OCI-LY3 (cell line): Measurements from ENCODE around the gene GCM1.

ENCODE experiments used
- H2AFZ ChIP-seq: fragments of 200-600, 300-600 bp; shearing (Covaris generic); 2 replicates; pipeline ENCODE4 v1.6.0; 2014; ENCODE audit warnings: antibody characterized with exemption, low read depth, low read length
- H3K27ac ChIP-seq: fragments of 200-600, 300-600 bp; sonication (generic); 2 replicates; pipeline ENCODE4 v1.5.1; 2014; ENCODE audit warnings: mild to moderate bottlenecking, low read length, moderate library complexity, mixed read lengths
- H3K27me3 ChIP-seq: fragments of 200-600, 300-600 bp; sonication (generic); 2 replicates; pipeline ENCODE4 v1.6.1; 2014; ENCODE audit warnings: low read depth, low read length, mixed read lengths
- H3K36me3 ChIP-seq: fragments of 200-600, 300-600 bp; sonication (generic); replicated peaks from 2 replicates; pipeline ENCODE3; 2014; ENCODE audit warnings: low read depth, low read length, mixed read lengths
- H3K4me1 ChIP-seq: fragments of 300-600, 200-600 bp; sonication (generic); 2 replicates; pipeline ENCODE4 v1.6.1; 2014; ENCODE audit warnings: low read length, mixed read lengths
- H3K4me2 ChIP-seq: fragments of 200-600, 300-600 bp; sonication (generic); 2 replicates; pipeline ENCODE4 v1.6.1; 2014; ENCODE audit warnings: low read length, mixed read lengths
- H3K4me3 ChIP-seq: fragments of 300-600, 200-600 bp; sonication (generic); 2 replicates; pipeline ENCODE4 v1.5.1; 2014; ENCODE audit warnings: antibody characterized with exemption, mild to moderate bottlenecking, low read length, moderate library complexity
- H3K79me2 ChIP-seq: fragments of 300-600, 200-600 bp; shearing (Covaris generic); 2 replicates; pipeline ENCODE4 v1.6.1; 2014; ENCODE audit warnings: mild to moderate bottlenecking, low read length, mixed read lengths
- H3K9ac ChIP-seq: fragments of 300-600, 200-600 bp; shearing (Covaris generic); 2 replicates; pipeline ENCODE4 v1.6.0; 2014; ENCODE audit warnings: mild to moderate bottlenecking, low read length, moderate library complexity
- H3K9me3 ChIP-seq: fragments of 200-600, 300-600 bp; shearing (Covaris generic); 2 replicates; pipeline ENCODE4 v1.6.1; 2014; ENCODE audit warnings: low read length, mixed read lengths; ENCODE audit not compliant: insufficient read depth
- H4K20me1 ChIP-seq: fragments of 200-600, 300-600 bp; sonication (generic); 2 replicates; pipeline ENCODE4 v1.6.1; 2016; ENCODE audit warnings: low read length, mixed read lengths; ENCODE audit not compliant: insufficient read depth
- EZH2phosphoT487 ChIP-seq: fragments of 200-600 bp; shearing (Covaris generic); IDR thresholded peaks from 2 replicates; pipeline ENCODE4 v1.6.1; 2018; ENCODE audit warnings: antibody characterized with exemption, mixed run types, low read depth
- TF ChIP-seq, protein P1 (sequence below): fragments of 200-600, 300-600 bp; sonication (generic); IDR thresholded peaks from 2 replicates; pipeline ENCODE4 v1.5.1; 2014; ENCODE audit warnings: antibody characterized with exemption, low read length, low read depth

Gene GCM1

GRCh38 chr6:53124131-53124800, 24.4 kb downstream of the GCM1 start:
- H2AFZ ChIP-seq: no peak overlapping the region
- H3K4me3 ChIP-seq: no peak overlapping the region
- no peaks in the 10 kb centered on the region for H3K36me3 ChIP-seq
- no peak overlapping the region for H3K9ac ChIP-seq
- H3K4me1 ChIP-seq: no peaks in the 10 kb centered on the region
- no peak overlapping the region for H3K4me2 ChIP-seq
- no peaks in the 10 kb centered on the region for H4K20me1 ChIP-seq
- no peak for TF ChIP-seq EZH2phosphoT487
- TF ChIP-seq, protein P1, sequence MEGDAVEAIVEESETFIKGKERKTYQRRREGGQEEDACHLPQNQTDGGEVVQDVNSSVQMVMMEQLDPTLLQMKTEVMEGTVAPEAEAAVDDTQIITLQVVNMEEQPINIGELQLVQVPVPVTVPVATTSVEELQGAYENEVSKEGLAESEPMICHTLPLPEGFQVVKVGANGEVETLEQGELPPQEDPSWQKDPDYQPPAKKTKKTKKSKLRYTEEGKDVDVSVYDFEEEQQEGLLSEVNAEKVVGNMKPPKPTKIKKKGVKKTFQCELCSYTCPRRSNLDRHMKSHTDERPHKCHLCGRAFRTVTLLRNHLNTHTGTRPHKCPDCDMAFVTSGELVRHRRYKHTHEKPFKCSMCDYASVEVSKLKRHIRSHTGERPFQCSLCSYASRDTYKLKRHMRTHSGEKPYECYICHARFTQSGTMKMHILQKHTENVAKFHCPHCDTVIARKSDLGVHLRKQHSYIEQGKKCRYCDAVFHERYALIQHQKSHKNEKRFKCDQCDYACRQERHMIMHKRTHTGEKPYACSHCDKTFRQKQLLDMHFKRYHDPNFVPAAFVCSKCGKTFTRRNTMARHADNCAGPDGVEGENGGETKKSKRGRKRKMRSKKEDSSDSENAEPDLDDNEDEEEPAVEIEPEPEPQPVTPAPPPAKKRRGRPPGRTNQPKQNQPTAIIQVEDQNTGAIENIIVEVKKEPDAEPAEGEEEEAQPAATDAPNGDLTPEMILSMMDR: no peak
- peaks cover 19% of the 10 kb centered on the region for H3K27me3 ChIP-seq
- H3K79me2 ChIP-seq: no peaks in the 10 kb centered on the region
- no peaks in the 10 kb centered on the region for H3K9me3 ChIP-seq
- H3K27ac ChIP-seq: no peak overlapping the region

GRCh38 chr6:53119772-53120409, 28.8 kb downstream of the GCM1 start:
- Histone ChIP-seq H3K79me2 (no peaks in the 10 kb centered on the region), H2AFZ (no peak overlapping the region), H4K20me1 (no peaks in the 10 kb centered on the region), H3K4me3 (no peak overlapping the region), H3K9me3 (no peaks in the 10 kb centered on the region), H3K4me2 (no peak overlapping the region), H3K9ac (no peak overlapping the region), H3K36me3 (no peaks in the 10 kb centered on the region), H3K4me1 (no peaks in the 10 kb centered on the region), H3K27me3 (no peaks in the 10 kb centered on the region), H3K27ac (no peak overlapping the region)
- TF ChIP-seq, protein P1: no peak
- TF ChIP-seq EZH2phosphoT487: no peak

DNA sequence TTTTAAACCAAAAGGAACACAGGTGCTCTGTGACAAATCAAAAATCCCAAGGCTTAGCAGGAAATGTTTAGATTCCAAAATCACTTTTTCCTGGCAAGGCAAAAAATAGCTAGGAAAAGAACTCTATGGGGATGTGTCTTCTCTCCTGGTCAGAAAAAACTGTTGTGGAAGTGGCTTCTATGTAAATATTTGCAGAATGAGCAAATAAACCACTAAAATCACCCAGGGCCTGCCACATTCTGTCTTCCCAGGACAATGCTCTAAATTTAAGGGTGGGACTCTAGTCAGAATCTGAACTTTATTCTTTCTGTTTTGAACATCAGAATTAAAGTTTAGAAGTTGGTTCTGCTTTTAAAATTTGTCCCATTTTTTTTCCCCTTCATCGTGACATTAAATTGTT, 29.3 kb downstream of the GCM1 start:
- Histone ChIP-seq H3K27ac (no peak overlapping the region), H3K27me3 (no peaks in the 10 kb centered on the region), H3K9ac (no peak overlapping the region), H3K4me3 (no peak overlapping the region), H3K79me2 (no peaks in the 10 kb centered on the region), H3K4me1 (no peaks in the 10 kb centered on the region), H4K20me1 (no peaks in the 10 kb centered on the region), H3K36me3 (no peaks in the 10 kb centered on the region), H2AFZ (no peak overlapping the region), H3K4me2 (no peak overlapping the region), H3K9me3 (no peaks in the 10 kb centered on the region)
- no peak for TF ChIP-seq EZH2phosphoT487
- TF ChIP-seq, protein P1: no peak

DNA sequence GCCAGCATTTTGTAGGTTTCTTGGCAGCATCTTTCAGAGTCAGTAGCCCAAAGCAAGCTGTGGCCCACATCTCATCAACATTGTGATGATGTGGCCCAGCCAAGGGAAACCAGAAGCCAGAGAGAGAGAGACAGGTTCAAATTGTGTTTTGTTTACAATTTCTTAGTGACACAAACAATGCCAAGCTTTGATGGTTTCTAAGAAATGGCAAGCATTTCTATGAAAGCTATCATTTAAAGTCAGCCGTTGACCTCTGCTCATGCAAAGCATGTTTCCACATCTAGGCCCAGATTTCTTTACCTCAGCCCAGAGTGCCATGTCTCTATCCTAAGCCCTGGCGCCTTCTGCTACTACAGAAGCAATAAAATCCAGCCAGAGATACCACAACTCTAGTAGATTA, 32.9 kb downstream of the GCM1 start:
- TF ChIP-seq EZH2phosphoT487: no peak
- TF ChIP-seq, protein P1: no peak
- Histone ChIP-seq H2AFZ (no peak overlapping the region), H3K4me1 (no peaks in the 10 kb centered on the region), H3K9me3 (no peaks in the 10 kb centered on the region), H4K20me1 (no peaks in the 10 kb centered on the region), H3K9ac (no peak overlapping the region), H3K36me3 (no peaks in the 10 kb centered on the region), H3K79me2 (no peaks in the 10 kb centered on the region), H3K27ac (no peak overlapping the region), H3K27me3 (no peaks in the 10 kb centered on the region), H3K4me2 (no peak overlapping the region), H3K4me3 (no peak overlapping the region)
